ENCODE data around the gene NKX6-2. TPM values are rescaled to one million over a fixed set of nuclear protein-coding genes. Genes with fewer than 3 reads are reported as not detected.

Gene NKX6-2
- not detected for total RNA-seq

DNA sequence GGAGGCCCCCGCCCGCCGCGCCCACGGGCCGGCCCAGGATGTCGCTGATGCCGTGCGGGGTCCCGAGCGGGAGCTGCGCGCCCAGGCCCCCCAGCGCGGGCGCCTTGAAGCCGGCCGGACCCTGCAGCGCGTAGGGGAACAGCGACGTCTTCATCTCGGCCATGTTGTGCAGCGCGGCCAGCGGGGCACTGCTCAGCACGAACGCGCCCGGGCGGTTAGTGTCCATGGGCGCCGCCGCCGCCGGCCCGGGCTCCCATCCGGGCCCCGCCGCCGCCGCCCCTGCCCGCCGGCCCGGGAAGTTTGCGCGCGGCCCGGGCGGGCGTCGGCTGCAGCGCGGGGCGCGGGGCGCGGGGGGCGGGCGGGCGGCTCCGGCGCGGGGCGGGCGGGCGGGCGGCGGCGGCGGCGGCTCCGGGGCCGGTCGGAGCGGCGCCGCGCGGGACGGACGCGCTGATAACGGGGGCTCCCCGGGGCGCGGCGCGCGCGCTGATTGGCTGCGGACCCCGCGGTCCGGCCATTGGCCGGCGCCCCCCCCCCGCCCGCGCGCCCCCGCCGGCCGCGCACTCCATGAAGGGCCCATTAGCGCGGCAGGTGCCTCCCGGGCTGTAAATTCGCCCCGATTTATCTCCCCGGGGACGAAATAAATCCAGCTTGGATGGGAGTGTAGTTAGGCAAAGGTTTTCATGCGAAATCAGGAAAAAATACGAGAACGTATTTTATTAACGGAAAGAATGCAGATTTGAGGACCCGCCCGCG, at the start of gene NKX6-2:
Gene NKX6-2 (minus strand): TSS at position 425 of the 753 bp plus-strand sequence. CDS start 199 bp downstream, at position 226.
- TF ChIP-seq, protein P1, sequence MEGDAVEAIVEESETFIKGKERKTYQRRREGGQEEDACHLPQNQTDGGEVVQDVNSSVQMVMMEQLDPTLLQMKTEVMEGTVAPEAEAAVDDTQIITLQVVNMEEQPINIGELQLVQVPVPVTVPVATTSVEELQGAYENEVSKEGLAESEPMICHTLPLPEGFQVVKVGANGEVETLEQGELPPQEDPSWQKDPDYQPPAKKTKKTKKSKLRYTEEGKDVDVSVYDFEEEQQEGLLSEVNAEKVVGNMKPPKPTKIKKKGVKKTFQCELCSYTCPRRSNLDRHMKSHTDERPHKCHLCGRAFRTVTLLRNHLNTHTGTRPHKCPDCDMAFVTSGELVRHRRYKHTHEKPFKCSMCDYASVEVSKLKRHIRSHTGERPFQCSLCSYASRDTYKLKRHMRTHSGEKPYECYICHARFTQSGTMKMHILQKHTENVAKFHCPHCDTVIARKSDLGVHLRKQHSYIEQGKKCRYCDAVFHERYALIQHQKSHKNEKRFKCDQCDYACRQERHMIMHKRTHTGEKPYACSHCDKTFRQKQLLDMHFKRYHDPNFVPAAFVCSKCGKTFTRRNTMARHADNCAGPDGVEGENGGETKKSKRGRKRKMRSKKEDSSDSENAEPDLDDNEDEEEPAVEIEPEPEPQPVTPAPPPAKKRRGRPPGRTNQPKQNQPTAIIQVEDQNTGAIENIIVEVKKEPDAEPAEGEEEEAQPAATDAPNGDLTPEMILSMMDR (IDR thresholded peaks at IDR 0.05; ENCODE audit: low read depth), result no peak

DNA sequence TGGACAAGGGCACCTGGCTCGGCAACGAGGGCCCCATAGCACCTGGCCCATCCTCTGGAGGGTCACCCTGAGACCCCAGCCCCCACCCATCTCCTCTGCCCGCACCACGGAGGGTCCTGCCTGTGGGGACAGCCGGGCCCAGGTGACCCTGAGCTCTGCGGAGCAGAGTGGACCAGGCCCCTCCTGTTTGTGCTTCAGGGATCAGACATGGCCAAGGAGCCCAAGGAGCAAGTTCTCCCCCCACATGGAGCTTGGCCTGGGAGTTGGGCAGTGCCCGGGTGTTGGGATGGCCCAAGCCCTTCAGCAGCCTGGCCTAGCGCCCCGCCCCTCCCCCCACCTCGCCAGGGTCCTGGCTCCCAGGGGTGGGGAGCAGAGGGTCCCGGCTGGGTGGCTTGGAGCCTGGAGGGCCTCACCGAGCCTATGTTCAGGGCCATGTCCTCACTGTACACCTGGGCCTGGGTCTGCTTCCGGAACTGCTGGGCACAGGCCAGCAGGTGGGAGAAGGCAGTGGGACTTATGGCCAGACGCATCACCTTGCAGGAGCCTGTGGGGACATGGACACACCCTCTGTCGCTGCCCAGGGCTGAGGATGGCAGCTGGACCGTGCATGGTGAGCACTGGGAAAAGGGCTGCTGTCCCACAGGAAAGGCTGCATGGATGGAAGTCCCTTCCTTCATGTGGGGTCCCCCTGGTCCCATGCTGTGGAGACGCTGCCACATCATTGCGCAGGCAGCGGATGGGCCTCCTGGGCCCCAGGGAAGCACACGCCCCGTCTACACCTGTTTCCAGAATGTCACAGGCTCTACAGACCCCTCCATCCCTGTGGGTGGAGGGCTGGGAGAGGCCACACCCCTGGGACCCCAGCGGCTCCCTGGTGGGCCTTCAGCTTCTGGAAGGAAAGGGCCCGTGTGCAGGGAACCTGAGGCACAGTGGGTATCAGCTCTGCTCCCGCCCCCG, 49.2 kb upstream of the NKX6-2 start:
- TF ChIP-seq, protein P1 (IDR thresholded peaks at IDR 0.05; ENCODE audit: low read depth), result no peak

- TF ChIP-seq, protein P1 (IDR thresholded peaks at IDR 0.05; ENCODE audit: low read depth), result no peak
These were observed 48.4 kb upstream of the NKX6-2 start for GRCh38 chr10:132834311-132834761.

DNA sequence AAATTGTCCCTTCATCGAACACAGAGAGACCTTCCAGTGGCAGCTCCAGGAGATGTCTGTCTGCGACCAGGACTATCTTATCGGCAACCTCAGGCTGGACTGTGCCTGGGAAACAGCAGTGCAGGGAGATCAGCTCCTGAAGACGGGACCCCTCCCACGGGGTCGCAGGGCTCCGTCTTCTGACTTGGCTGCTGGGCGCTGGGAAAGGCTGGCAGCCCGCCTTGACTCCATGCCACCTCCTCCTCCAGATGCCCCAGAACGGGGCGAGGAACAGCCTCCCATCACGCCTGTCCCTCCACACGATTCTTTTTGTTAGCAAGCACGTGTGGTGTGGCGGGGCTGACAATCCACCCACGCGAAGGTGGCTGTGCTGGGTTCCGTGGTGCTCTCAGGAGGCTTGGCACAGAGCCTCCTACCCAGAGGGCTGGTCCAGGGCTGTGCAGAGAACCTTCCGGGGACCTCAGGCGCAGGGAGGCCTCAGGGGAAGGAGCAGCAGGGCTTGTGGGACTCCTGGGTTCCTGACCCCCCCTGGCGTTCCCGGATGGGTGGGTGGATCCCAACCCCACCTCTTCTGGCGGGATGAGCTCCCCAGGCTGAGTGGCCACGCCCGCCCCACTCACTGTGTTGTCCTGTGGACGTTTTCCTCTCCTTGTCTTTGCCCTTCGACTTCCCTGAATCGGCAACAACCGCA, 47.6 kb upstream of the NKX6-2 start:
- TF ChIP-seq, protein P1 (IDR thresholded peaks at IDR 0.05; ENCODE audit: low read depth), result no peak

DNA sequence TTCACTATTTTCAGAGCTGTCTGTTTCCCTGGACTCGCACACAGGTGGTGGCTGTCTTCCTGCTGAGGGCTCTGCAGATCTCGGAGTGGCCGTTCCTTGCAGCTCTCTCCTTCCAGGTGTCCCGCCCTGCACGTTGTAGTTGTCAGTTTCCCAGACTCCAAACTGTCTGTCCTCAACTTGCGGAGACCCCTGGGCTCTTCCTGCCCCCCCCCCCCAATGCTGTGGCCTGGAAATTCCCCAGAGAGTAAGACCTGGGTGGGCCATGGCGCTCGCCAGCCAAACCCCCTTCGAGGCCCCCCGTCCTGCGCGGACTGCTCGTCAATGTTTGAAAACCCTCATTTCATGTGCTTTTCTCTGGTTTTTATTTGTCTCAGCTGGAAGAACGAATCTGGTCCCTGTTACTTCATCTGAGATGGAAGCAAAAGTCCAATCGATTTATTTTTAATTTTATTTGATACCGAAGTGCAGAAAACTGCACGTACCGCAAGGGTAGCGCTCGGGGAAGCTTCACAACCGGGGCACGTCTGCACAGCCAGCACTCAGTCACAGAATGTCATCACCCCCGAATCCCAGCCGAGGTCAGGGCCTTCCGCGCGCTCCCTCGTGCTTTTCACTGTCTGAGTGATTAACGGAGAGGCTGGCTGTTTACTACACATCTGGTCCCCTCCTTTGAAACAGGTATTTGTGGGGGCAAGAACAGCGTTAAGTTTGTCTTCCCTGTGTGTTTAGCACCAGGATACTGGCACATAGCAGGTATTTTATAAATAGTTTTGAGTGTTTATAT, 46.4 kb upstream of the NKX6-2 start:
- TF ChIP-seq, protein P1 (IDR thresholded peaks at IDR 0.05; ENCODE audit: low read depth), result no peak

DNA sequence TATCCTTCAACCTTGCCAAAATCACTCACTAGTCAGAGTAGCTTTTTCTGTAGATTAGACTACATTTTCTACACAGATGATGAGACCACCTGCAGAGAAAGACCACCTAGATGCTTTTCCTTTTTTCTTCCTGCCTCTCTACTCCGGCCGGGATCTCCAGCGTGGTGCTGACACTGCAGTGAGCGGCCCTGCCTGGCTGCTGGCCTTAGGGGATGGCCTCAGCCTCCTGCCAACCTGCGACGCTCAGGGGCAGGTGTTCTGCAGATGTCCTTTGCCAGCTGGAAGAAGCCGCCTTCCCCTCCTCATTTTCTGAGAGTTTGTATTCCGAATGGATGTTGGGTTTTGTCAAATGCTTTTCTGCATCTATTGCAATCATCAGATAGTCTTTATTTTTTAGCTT, 43.5 kb upstream of the NKX6-2 start:
- TF ChIP-seq, protein P1 (IDR thresholded peaks at IDR 0.05; ENCODE audit: low read depth), result no peak

Data from subcutaneous adipose tissue (tissue), 4 donors.